ENCODE results near the gene ZNF750.
"Not testable (repeated sequence)": the region's sequence is repeated elsewhere in the genome, so short reads cannot be mapped to it uniquely, and the experiment has no call there.

ZNF750 gene

GRCh38 chr17:82790391-82790790, 49.4 kb downstream of the ZNF750 start:
- DNase-seq = no peak

- no peak for DNase-seq
These were observed 50.0 kb downstream of the ZNF750 start for GRCh38 chr17:82789806-82790205.

- DNase-seq = no peak
These were observed 50.7 kb downstream of the ZNF750 start for GRCh38 chr17:82789051-82789592.

- DNase-seq = no peak
These were observed 51.4 kb downstream of the ZNF750 start for GRCh38 chr17:82788206-82789001.

- DNase-seq = no peak
These were observed 52.6 kb downstream of the ZNF750 start for GRCh38 chr17:82787081-82787848.

- no peak for DNase-seq
These were observed 53.4 kb downstream of the ZNF750 start for GRCh38 chr17:82786427-82786826.

- DNase-seq = not testable (repeated sequence)
These were observed 54.2 kb downstream of the ZNF750 start for GRCh38 chr17:82785581-82785980.

GRCh38 chr17:82783498-82783897, 56.3 kb downstream of the ZNF750 start:
- DNase-seq = no peak

- no peak for DNase-seq
These were observed 57.1 kb downstream of the ZNF750 start for GRCh38 chr17:82782657-82783207.

- peak; percentile 27 for DNase-seq
These were observed 57.9 kb downstream of the ZNF750 start for GRCh38 chr17:82781894-82782274.

- DNase-seq = no peak
These were observed 58.6 kb downstream of the ZNF750 start for GRCh38 chr17:82780971-82781893.

- DNase-seq = no peak
These were observed 59.6 kb downstream of the ZNF750 start for GRCh38 chr17:82780195-82780594.

GRCh38 chr17:82779541-82779940, 60.3 kb downstream of the ZNF750 start:
- DNase-seq = no peak

All from NCI-H1092 treated with DMSO at 0.1 percent for 48 hours (cell line).